COR-L47 (cell line): ENCODE results near the gene XPR1.
"Not testable (repeated sequence)": the region's sequence is repeated elsewhere in the genome, so short reads cannot be mapped to it uniquely, and the experiment has no call there.

ENCODE experiments used
- DNase-seq: peaks from one replicate; lab custom pipeline; 2025; lab: John Stamatoyannopoulos, UW

The XPR1 gene

GRCh38 chr1:180841415-180841814 is 209.6 kb downstream of the XPR1 start:
- no peak for DNase-seq

GRCh38 chr1:180842052-180842451 is 210.2 kb downstream of the XPR1 start:
- DNase-seq = no peak

- no peak for DNase-seq
Measured at GRCh38 chr1:180842491-180843275, 210.9 kb downstream of the XPR1 start.

- DNase-seq = no peak
Measured at GRCh38 chr1:180845352-180845751, 213.5 kb downstream of the XPR1 start.

GRCh38 chr1:180848191-180848590 is 216.4 kb downstream of the XPR1 start:
- no peak for DNase-seq

GRCh38 chr1:180849031-180849775 is 217.4 kb downstream of the XPR1 start:
- no peak for DNase-seq

- no peak for DNase-seq
Measured at GRCh38 chr1:180851995-180852887, 220.4 kb downstream of the XPR1 start.

- no peak for DNase-seq
Measured at GRCh38 chr1:180854001-180854400, 222.2 kb downstream of the XPR1 start.

GRCh38 chr1:180854456-180854855 is 222.6 kb downstream of the XPR1 start:
- no peak for DNase-seq

GRCh38 chr1:180857947-180858725 is 226.3 kb downstream of the XPR1 start:
- DNase-seq = not testable (repeated sequence)

- DNase-seq = no peak
Measured at GRCh38 chr1:180859306-180859705, 227.5 kb downstream of the XPR1 start.

- DNase-seq = no peak
Measured at GRCh38 chr1:180860535-180860934, 228.7 kb downstream of the XPR1 start.

- DNase-seq = no peak
Measured at GRCh38 chr1:180862305-180862704, 230.5 kb downstream of the XPR1 start.

- DNase-seq = peak; percentile 35
Measured at GRCh38 chr1:180863158-180863775, 231.4 kb downstream of the XPR1 start.

GRCh38 chr1:180881806-180882509 is 250.1 kb downstream of the XPR1 start:
- peak; percentile 63 for DNase-seq

GRCh38 chr1:180884588-180885300 is 252.9 kb downstream of the XPR1 start:
- DNase-seq = no peak

GRCh38 chr1:180886338-180886737 is 254.5 kb downstream of the XPR1 start:
- DNase-seq = no peak

- DNase-seq = no peak
Measured at GRCh38 chr1:180887841-180888240, 256.0 kb downstream of the XPR1 start.

GRCh38 chr1:180888870-180889269 is 257.0 kb downstream of the XPR1 start:
- no peak for DNase-seq

GRCh38 chr1:180889325-180889724 is 257.5 kb downstream of the XPR1 start:
- DNase-seq = no peak
